Measurements from ENCODE around the gene DNAH6.

The DNAH6 gene

GRCh38 chr2:84700006-84700405, 183.7 kb downstream of the DNAH6 start:
- no peak for DNase-seq

GRCh38 chr2:84701880-84702279, 185.6 kb downstream of the DNAH6 start:
- DNase-seq = no peak

- DNase-seq = no peak
These were observed 186.6 kb downstream of the DNAH6 start for GRCh38 chr2:84702941-84703340.

- no peak for DNase-seq
These were observed 187.5 kb downstream of the DNAH6 start for GRCh38 chr2:84703831-84704230.

- no peak for DNase-seq
These were observed 188.4 kb downstream of the DNAH6 start for GRCh38 chr2:84704505-84705244.

GRCh38 chr2:84705858-84706257, 189.6 kb downstream of the DNAH6 start:
- no peak for DNase-seq

- no peak for DNase-seq
These were observed 192.1 kb downstream of the DNAH6 start for GRCh38 chr2:84708442-84708841.

- DNase-seq = no peak
These were observed 195.4 kb downstream of the DNAH6 start for GRCh38 chr2:84711651-84712050.

GRCh38 chr2:84713441-84713840, 197.1 kb downstream of the DNAH6 start:
- no peak for DNase-seq

GRCh38 chr2:84716564-84716963, 200.3 kb downstream of the DNAH6 start:
- no peak for DNase-seq

GRCh38 chr2:84717302-84717701, 201.0 kb downstream of the DNAH6 start:
- no peak for DNase-seq

GRCh38 chr2:84719434-84719833, 203.1 kb downstream of the DNAH6 start:
- no peak for DNase-seq

- no peak for DNase-seq
These were observed 207.5 kb downstream of the DNAH6 start for GRCh38 chr2:84723831-84724230.

- no peak for DNase-seq
These were observed 209.4 kb downstream of the DNAH6 start for GRCh38 chr2:84725717-84726116.

- no peak for DNase-seq
These were observed 211.0 kb downstream of the DNAH6 start for GRCh38 chr2:84727315-84727714.

GRCh38 chr2:84729224-84729623, 212.9 kb downstream of the DNAH6 start:
- no peak for DNase-seq

GRCh38 chr2:84731185-84731584, 214.9 kb downstream of the DNAH6 start:
- no peak for DNase-seq

- no peak for DNase-seq
These were observed 216.8 kb downstream of the DNAH6 start for GRCh38 chr2:84732897-84733778.

GRCh38 chr2:84735389-84735788, 219.1 kb downstream of the DNAH6 start:
- no peak for DNase-seq

GRCh38 chr2:84741182-84741822, 225.0 kb downstream of the DNAH6 start:
- DNase-seq = peak in 1 of 2 experiments; percentile 8

GRCh38 chr2:84748341-84748740, 232.0 kb downstream of the DNAH6 start:
- no peak for DNase-seq

- DNase-seq = no peak
These were observed 233.1 kb downstream of the DNAH6 start for GRCh38 chr2:84749442-84749841.

- DNase-seq = no peak
These were observed 238.8 kb downstream of the DNAH6 start for GRCh38 chr2:84755096-84755495.

GRCh38 chr2:84757648-84758047, 241.3 kb downstream of the DNAH6 start:
- no peak for DNase-seq
